Thyroid gland (tissue), 4 donors: ENCODE results near the gene SEMA4D. TPM values are rescaled to one million over a fixed set of nuclear protein-coding genes. Genes with fewer than 3 reads are reported as not detected.

Source experiments
- DNase-seq, 2 donors: peaks; one replicate each; pipeline ENCODE4 v3.0.0-alpha.2; 2019
- H3K27ac ChIP-seq, 3 donors: fragments of 200-600 bp; sonication (generic); 1 replicate in 2 of 3; 2 replicates in 1 of 3; pipeline ENCODE4 v1.5.1; 2016 to 2019; ENCODE audit warnings: mild to moderate bottlenecking in 1 of 3, moderate library complexity in 1 of 3
- H3K27me3 ChIP-seq: fragments of 200-600 bp; sonication (generic); one replicate; pipeline ENCODE4 v1.5.1; 2019
- H3K36me3 ChIP-seq, 2 donors: fragments of 200-600 bp; sonication (generic); one replicate each; pipeline ENCODE4 v1.5.1; 2016 to 2019
- H3K4me1 ChIP-seq, 2 donors: fragments of 200-600 bp; sonication (generic); one replicate each; pipeline ENCODE4 v1.5.1; 2017 to 2019
- H3K4me3 ChIP-seq, 3 donors: fragments of 200-600 bp; sonication (generic); replicated peaks in 1 of 3; 1 replicate in 2 of 3; 2 replicates in 1 of 3; pipeline ENCODE4 v1.5.1; 2016; ENCODE audit warnings: mild to moderate bottlenecking in 1 of 3
- H3K9me3 ChIP-seq: fragments of 200-600 bp; sonication (generic); one replicate; pipeline ENCODE4 v1.5.1; 2017
- POLR2A ChIP-seq, 2 donors: fragments of 450-650 bp; IDR thresholded peaks; one replicate each; pipeline ENCODE4 v1.6.1; 2017; ENCODE audit warnings: antibody characterized with exemption in 2 of 2, mild to moderate bottlenecking in 2 of 2, moderate library complexity in 1 of 2
- WGBS, 2 donors: methylation state at CpG; one replicate each; pipeline ENCODE4 v1.1.5; 2017; 5-methylcytosine and 5-hydroxymethylcytosine counted together
- intact Hi-C: fragments of 100-400 bp; cut with DNase I; formaldehyde crosslinking; loops from one replicate; pipeline ENCODE4 v1.15.1; 2023
- total RNA-seq, 4 donors: library from RNA; depleted of rRNA; stranded (reverse); fragments of >200 nt; gene quantifications; one replicate each; pipeline ENCODE4 v1.2.3, GENCODE V29; 2016
- TF ChIP-seq, protein P1 (sequence below), 6 experiments: fragments of 200-600 bp in 3 of 6; fragments of 450-650 bp in 3 of 6; sonication (generic) in 3 of 6; IDR thresholded peaks; one replicate each; pipeline ENCODE4 v1.5.1; 2016 to 2019; ENCODE audit warnings: antibody characterized with exemption in 6 of 6, mild to moderate bottlenecking in 2 of 6, inconsistent platforms in 1 of 6, moderate library complexity in 1 of 6

Gene SEMA4D
- total RNA-seq, 4 donors from 2014 or later: 19.9 to 29.6 (median 28.9) TPM

DNA sequence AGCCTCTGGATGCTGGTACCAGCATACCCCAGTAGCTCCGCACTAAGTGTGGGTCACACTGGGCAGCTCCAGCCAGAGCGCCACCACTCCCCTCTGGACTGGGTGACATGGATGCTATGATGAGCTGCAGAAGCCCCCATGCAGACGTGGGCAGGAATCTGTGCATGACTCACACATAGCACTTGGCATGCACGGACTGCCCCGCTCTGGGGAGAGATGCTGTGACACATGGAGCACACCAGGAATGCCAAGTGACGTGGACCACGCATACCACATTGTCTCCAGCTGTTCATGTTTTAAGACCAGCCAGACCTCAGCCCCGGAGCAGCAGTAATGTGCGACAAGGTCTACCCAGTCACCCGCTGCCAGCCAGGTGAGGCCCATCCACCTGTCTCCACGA, 64.1 kb downstream of the SEMA4D start:
- WGBS, 2 donors: 91 to 93% methylated on average over 8 to 11 of the region's 11 CpGs
- Histone ChIP-seq H3K9me3 (no peaks in the 10 kb centered on the region), H3K36me3 (no peaks in the 10 kb centered on the region), H3K4me3 (no peak overlapping the region), H3K27me3 (no peaks in the 10 kb centered on the region), H3K4me1 (peaks cover 37 to 43% of the 10 kb centered on the region in 2 donors), H3K27ac (no peak overlapping the region)
- intact Hi-C loops: no loop called here
- no peak for TF ChIP-seq POLR2A (IDR thresholded peaks at IDR 0.05)
- TF ChIP-seq, protein P1, sequence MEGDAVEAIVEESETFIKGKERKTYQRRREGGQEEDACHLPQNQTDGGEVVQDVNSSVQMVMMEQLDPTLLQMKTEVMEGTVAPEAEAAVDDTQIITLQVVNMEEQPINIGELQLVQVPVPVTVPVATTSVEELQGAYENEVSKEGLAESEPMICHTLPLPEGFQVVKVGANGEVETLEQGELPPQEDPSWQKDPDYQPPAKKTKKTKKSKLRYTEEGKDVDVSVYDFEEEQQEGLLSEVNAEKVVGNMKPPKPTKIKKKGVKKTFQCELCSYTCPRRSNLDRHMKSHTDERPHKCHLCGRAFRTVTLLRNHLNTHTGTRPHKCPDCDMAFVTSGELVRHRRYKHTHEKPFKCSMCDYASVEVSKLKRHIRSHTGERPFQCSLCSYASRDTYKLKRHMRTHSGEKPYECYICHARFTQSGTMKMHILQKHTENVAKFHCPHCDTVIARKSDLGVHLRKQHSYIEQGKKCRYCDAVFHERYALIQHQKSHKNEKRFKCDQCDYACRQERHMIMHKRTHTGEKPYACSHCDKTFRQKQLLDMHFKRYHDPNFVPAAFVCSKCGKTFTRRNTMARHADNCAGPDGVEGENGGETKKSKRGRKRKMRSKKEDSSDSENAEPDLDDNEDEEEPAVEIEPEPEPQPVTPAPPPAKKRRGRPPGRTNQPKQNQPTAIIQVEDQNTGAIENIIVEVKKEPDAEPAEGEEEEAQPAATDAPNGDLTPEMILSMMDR (IDR thresholded peaks at IDR 0.05): no peak
- DNase-seq: no peak

GRCh38 chr9:89432986-89433530, 64.9 kb downstream of the SEMA4D start:
- DNase-seq: no peak
- H3K27ac ChIP-seq: no peak overlapping the region
- H3K9me3 ChIP-seq: no peaks in the 10 kb centered on the region
- TF ChIP-seq POLR2A (IDR thresholded peaks at IDR 0.05): no peak
- TF ChIP-seq, protein P1 (IDR thresholded peaks at IDR 0.05): no peak
- intact Hi-C loops: no loop called here
- H3K36me3 ChIP-seq: no peaks in the 10 kb centered on the region
- H3K4me3 ChIP-seq: no peak overlapping the region
- H3K4me1 ChIP-seq: peaks cover 37 to 43% of the 10 kb centered on the region in 2 donors
- 67 to 73% methylated on average over 6 to 12 of the region's 13 CpGs for WGBS, 2 donors
- no peaks in the 10 kb centered on the region for H3K27me3 ChIP-seq

DNA sequence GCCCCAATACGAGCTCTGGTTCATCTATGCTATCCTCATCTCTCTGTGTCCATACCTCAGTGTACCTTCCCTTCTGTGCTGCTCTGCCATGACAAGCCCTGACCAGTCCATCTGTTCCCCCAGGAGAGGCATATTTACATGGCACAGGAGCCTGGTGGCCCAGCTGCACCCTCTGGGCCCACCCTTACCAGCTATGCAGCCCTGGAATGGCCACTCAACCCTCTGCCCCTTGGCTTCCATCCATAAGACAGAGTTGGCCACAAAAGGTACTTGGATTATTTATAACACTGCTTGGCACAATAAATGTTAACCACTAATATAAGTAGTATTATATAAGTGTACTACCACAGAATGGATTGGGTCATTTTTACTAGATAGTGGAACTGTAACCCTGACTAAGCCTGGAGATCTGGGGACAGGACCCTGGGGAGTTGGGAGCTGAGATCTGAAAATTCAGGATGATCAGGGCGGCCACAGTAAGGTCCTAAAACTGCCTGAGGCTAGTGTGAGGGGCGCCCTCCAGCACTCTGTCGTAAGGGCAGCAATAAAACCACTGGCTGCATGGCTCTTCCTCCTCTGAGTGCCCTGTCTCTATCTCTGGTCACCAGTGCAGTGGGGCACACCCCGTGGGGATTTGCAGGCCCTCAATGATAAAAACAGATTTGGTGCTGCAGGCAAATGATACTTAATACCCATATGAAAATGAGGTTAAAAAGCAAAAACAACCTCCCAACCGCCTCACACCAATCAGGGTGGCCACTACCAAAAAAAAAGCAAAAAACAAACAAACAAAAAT, 65.8 kb downstream of the SEMA4D start:
- no peak for DNase-seq
- intact Hi-C loops: no loop called here
- no peaks in the 10 kb centered on the region for H3K36me3 ChIP-seq
- no peaks in the 10 kb centered on the region for H3K27me3 ChIP-seq
- no peak overlapping the region for H3K27ac ChIP-seq
- H3K4me1 ChIP-seq: peaks cover 30 to 39% of the 10 kb centered on the region in 2 donors
- WGBS, 2 donors: 86 to 90% methylated on average over 6 of the region's 6 CpGs
- no peak for TF ChIP-seq POLR2A (IDR thresholded peaks at IDR 0.05)
- TF ChIP-seq, protein P1 (IDR thresholded peaks at IDR 0.05): no peak
- H3K9me3 ChIP-seq: no peaks in the 10 kb centered on the region
- no peak overlapping the region for H3K4me3 ChIP-seq

GRCh38 chr9:89430995-89431394, 66.9 kb downstream of the SEMA4D start:
- no peak for DNase-seq
- Histone ChIP-seq H3K36me3 (no peaks in the 10 kb centered on the region), H3K4me3 (no peak overlapping the region), H3K9me3 (no peaks in the 10 kb centered on the region), H3K4me1 (peaks cover 24 to 37% of the 10 kb centered on the region in 2 donors), H3K27me3 (no peaks in the 10 kb centered on the region), H3K27ac (no peak overlapping the region)
- 87 to 94% methylated on average over 6 of the region's 6 CpGs for WGBS, 2 donors
- intact Hi-C loops: no loop called here
- no peak for TF ChIP-seq POLR2A (IDR thresholded peaks at IDR 0.05)
- TF ChIP-seq, protein P1 (IDR thresholded peaks at IDR 0.05): no peak
